ENCODE data around the gene TSPEAR. TPM values are rescaled to one million over a fixed set of nuclear protein-coding genes. Genes with fewer than 3 reads are reported as not detected.

The TSPEAR gene
- total RNA-seq, 2 donors from 2014 or later, result not detected

DNA sequence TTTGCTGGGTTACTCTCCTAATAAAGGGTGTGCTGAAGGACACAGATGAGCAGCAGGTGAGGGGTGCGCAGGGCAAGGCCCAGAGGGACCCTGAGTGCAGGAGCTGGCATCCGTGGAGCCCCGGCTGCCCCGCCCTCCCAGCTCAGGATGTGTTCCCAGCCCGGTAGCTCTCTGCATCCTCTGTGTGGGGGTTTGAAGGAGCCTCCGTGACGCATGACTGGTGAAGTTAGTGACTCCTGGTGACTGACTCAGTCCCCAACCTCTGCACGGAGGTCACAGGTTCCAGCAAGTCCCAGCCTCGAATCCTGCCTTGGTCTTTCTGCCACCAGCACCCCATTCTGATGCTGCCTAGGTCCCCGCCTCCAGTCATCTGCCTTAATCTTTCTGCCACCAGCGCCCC is 21.6 kb upstream of the TSPEAR start:
- Histone ChIP-seq H3K4me1 (no peaks in the 10 kb centered on the region), H3K27ac (no peak overlapping the region), H3K36me3 (no peaks in the 10 kb centered on the region), H3K9me3 (peaks cover 6 to 19% of the 10 kb centered on the region in 2 donors), H3K27me3 (no peaks in the 10 kb centered on the region), H3K4me3 (no peak overlapping the region)
- DNase-seq (ENCODE audit: low spot score), result no peak
- TF ChIP-seq, protein P1, sequence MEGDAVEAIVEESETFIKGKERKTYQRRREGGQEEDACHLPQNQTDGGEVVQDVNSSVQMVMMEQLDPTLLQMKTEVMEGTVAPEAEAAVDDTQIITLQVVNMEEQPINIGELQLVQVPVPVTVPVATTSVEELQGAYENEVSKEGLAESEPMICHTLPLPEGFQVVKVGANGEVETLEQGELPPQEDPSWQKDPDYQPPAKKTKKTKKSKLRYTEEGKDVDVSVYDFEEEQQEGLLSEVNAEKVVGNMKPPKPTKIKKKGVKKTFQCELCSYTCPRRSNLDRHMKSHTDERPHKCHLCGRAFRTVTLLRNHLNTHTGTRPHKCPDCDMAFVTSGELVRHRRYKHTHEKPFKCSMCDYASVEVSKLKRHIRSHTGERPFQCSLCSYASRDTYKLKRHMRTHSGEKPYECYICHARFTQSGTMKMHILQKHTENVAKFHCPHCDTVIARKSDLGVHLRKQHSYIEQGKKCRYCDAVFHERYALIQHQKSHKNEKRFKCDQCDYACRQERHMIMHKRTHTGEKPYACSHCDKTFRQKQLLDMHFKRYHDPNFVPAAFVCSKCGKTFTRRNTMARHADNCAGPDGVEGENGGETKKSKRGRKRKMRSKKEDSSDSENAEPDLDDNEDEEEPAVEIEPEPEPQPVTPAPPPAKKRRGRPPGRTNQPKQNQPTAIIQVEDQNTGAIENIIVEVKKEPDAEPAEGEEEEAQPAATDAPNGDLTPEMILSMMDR (IDR thresholded peaks at IDR 0.05), result no peak

DNA sequence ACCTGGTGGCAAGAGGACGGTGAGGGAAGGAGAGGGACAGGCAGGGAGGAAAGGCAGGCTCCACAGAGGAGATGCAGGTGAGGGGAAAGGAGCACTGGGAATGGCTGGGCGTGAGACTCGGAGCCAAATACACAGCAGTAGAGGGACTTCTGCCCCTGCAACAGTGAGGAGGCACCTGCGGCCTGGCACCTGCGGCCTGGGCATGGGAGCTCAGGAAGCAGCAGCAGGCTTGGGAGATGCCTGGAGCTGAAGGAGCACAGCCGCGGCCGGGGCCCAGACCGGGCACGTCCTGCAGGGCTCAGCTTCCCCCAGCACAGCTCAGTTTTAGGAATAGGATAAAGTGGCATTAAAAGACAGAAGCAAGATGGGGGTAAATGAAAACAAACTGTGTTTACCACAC is 20.9 kb upstream of the TSPEAR start:
- Histone ChIP-seq H3K4me3 (no peak overlapping the region), H3K4me1 (no peaks in the 10 kb centered on the region), H3K36me3 (no peaks in the 10 kb centered on the region), H3K27me3 (no peaks in the 10 kb centered on the region), H3K27ac (no peak overlapping the region), H3K9me3 (peaks cover 0 to 12% of the 10 kb centered on the region in 2 donors)
- TF ChIP-seq, protein P1 (IDR thresholded peaks at IDR 0.05), result no peak
- no peak for DNase-seq (ENCODE audit: low spot score)

DNA sequence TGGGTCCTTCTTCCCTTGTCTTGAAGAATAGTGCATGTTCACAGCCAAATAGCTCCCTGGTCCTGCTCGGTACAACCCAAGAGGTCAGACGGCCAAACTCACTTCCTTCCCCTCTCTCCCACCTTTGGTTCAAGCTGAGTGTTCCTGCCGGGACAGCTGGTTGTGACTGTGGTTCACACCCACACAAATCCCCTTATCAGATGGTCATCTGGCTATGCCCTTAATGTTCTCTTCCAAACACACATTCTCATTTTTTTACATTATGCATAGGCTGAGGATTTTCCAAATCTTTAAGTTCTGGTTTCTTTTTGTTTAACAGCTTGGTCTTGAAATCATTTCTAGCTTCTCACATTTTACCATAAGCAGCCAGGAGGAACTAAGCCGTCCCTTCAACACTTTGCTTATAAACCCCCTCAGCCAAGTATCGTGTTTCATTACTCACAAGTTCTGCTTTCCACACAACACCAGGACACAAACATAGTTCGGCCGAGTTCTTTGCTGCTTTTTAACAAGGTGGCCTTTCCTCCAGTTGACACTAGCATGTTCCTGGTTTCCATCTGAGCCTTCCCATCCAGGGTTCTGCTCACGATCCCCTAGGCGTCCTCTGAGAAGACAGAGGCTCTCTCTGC is 19.7 kb upstream of the TSPEAR start:
- no peak for DNase-seq (ENCODE audit: low spot score)
- H3K36me3 ChIP-seq, result no peaks in the 10 kb centered on the region
- no peak overlapping the region for H3K27ac ChIP-seq
- TF ChIP-seq, protein P1 (IDR thresholded peaks at IDR 0.05), result no peak
- no peak overlapping the region for H3K4me3 ChIP-seq
- no peaks in the 10 kb centered on the region for H3K27me3 ChIP-seq
- peaks cover 0 to under 1% of the 10 kb centered on the region in 2 donors for H3K9me3 ChIP-seq
- H3K4me1 ChIP-seq, result no peaks in the 10 kb centered on the region

DNA sequence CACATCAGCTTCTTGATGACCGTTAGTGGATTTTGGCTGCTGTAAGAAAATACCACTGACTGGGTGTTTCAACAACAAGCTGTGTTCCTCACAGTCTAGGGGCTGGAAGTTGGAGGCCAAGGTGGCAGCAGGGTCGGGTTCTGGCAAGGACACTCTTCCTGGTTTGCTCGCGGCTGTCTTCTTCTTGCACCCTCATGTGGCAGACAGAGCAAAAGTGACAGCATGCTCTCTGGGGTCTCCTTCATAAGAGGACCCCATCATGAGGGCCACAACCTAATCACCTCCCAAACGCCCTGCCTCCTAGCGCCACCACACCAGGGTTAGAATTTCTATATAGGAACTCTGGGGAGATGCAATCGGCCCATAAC is 18.6 kb upstream of the TSPEAR start:
- Histone ChIP-seq H3K27ac (no peak overlapping the region), H3K4me1 (no peaks in the 10 kb centered on the region), H3K9me3 (no peaks in the 10 kb centered on the region), H3K4me3 (no peak overlapping the region), H3K36me3 (no peaks in the 10 kb centered on the region), H3K27me3 (no peaks in the 10 kb centered on the region)
- TF ChIP-seq, protein P1 (IDR thresholded peaks at IDR 0.05), result no peak
- no peak for DNase-seq (ENCODE audit: low spot score)

DNA sequence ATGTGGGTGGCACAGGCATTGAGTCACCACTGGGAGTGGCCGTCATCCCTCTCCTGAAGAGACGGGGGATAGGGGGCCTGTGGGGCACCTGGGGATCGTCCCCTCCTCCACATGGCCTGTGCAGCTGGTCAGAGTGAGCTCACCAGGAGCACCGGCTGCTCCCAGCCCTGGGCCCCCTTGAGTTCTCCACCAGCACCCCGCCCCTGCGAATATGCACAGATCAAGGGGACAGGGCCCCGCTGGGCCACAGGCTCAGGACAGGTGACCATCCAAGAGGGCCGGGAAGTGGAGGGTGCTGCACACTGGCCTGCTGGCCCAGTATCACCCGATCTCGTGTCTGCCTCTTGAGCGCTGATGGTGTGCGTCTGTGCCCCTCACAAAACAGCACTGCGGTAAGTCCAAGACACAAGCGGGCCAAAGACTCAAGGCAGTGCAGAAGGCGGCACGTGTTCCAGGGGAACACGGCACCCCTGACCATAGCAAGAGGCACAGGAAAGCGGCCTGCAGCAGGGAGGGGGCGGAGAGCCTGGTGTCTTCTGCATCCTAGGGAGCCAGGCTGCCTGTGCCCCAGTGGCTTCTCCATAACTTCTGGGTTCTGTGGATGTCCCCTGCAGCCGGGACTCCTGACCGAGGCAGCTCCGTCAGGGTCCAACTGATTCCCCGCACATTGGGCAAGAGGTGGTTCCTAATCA is 18.1 kb upstream of the TSPEAR start:
- TF ChIP-seq, protein P1 (IDR thresholded peaks at IDR 0.05), result no peak
- Histone ChIP-seq H3K27me3 (no peaks in the 10 kb centered on the region), H3K36me3 (no peaks in the 10 kb centered on the region), H3K27ac (no peak overlapping the region), H3K4me1 (no peaks in the 10 kb centered on the region), H3K4me3 (no peak overlapping the region), H3K9me3 (no peaks in the 10 kb centered on the region)
- DNase-seq (ENCODE audit: low spot score), result no peak

Data from right atrium auricular region (tissue), 2 donors.